Measurements from ENCODE around the gene DNAJB8.

Gene DNAJB8

DNA sequence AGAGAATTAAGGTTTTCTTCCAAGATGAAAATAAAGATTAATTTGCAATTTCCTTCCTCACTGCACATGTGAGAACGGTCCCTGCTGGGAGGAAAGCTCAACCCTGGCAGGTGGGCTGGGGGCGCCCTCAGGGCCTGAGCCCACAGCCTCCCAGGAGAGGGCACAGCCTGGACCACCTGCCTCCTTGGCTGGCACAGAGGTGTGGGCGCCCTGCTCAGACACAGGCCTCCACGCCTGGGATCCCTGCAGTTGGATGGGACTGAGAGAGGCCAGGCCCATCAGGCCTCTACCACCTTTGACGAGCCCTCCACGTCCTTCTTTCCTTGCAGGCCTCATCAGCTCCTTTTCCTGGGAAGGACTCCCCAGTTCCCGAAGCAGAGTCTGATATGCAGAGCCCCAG lies 46.4 kb downstream of the DNAJB8 start:
- no peak overlapping the region for H2BK15ac ChIP-seq (ENCODE audit: low read depth, poor library complexity, severe bottlenecking)
- no peak overlapping the region for H3K4ac ChIP-seq (ENCODE audit: low read depth in 1 of 2, low read length in 2 of 2)
- no peak overlapping the region for H2AK5ac ChIP-seq (ENCODE audit: low read length, severe bottlenecking)
- H4K8ac ChIP-seq (ENCODE audit: low read length), result no peak overlapping the region
- no peak overlapping the region for H2BK120ac ChIP-seq (ENCODE audit: low read depth, low read length)
- peak overlapping the region in 1 of 2 experiments; percentile 18 for H3K14ac ChIP-seq (ENCODE audit: low read length in 2 of 2)
- no peaks in the 10 kb centered on the region for H3K36me3 ChIP-seq (ENCODE audit: control insufficient read depth in 1 of 2, insufficient read depth in 2 of 2, low read depth in 1 of 2, low read length in 2 of 2)
- H2BK5ac ChIP-seq (ENCODE audit: low read depth, low read length, poor library complexity, severe bottlenecking), result no peak overlapping the region
- WGBS, result 95% methylated on average over 7 of the region's 7 CpGs
- no peak overlapping the region for H3K4me3 ChIP-seq (ENCODE audit: insufficient read depth in 1 of 2, low read depth in 1 of 2, low read length in 2 of 2)
- H3K27ac ChIP-seq (ENCODE audit: low read length, poor library complexity, severe bottlenecking), result no peak overlapping the region
- H4K91ac ChIP-seq (ENCODE audit: low read length), result no peak overlapping the region
- H2BK12ac ChIP-seq (ENCODE audit: low read length in 2 of 2), result no peak overlapping the region
- peaks cover 11 to 82% of the 10 kb centered on the region in 2 experiments for H3K27me3 ChIP-seq (ENCODE audit: control insufficient read depth in 1 of 2, insufficient read depth in 1 of 2, low read length in 2 of 2)
- no peak overlapping the region for H3K4me2 ChIP-seq (ENCODE audit: low read length, poor library complexity, severe bottlenecking)
- DNase-seq, result no peak
- no peak overlapping the region for H3K18ac ChIP-seq (ENCODE audit: low read depth in 1 of 2, low read length in 2 of 2)
- no peak overlapping the region for H2AFZ ChIP-seq (ENCODE audit: low read depth, low read length)
- H3K79me1 ChIP-seq (replicated peaks; ENCODE audit: low read length, poor library complexity, severe bottlenecking), result no peaks in the 10 kb centered on the region
- peaks cover 21% of the 10 kb centered on the region for H3K4me1 ChIP-seq (ENCODE audit: control insufficient read depth, insufficient read depth, low read depth, low read length)
- no peak overlapping the region for H3K9ac ChIP-seq (ENCODE audit: low read length)
- H3K9me3 ChIP-seq (ENCODE audit: control insufficient read depth, low read length), result no peaks in the 10 kb centered on the region
- no peak overlapping the region for H3K23ac ChIP-seq (ENCODE audit: low read length in 2 of 2)

DNA sequence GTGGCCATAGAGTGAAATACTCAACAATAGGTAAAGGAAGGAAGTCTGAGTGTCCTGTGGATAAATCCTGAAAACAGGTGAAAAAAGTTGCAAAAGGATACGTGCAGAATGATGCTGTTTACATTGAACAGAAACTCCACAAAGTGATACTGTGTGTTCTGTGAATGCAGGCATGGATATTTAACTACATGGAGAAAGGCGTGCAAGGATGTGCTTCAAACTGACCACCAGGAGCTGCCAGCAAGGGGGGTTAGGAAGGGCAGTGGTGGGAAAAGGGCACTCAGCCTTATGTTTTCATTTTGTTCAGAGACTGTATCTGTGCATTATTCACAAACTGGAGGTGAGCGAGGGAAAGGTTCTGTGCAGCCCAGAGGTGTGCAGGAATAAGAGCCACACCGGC lies 47.4 kb downstream of the DNAJB8 start:
- no peak for DNase-seq
- Histone ChIP-seq H4K91ac (ENCODE audit: low read length) (no peak overlapping the region), H3K9ac (ENCODE audit: low read length) (no peak overlapping the region), H2BK12ac (ENCODE audit: low read length in 2 of 2) (no peak overlapping the region), H2BK120ac (ENCODE audit: low read depth, low read length) (no peak overlapping the region), H3K4ac (ENCODE audit: low read depth in 1 of 2, low read length in 2 of 2) (no peak overlapping the region), H2BK15ac (ENCODE audit: low read depth, poor library complexity, severe bottlenecking) (no peak overlapping the region), H2BK5ac (ENCODE audit: low read depth, low read length, poor library complexity, severe bottlenecking) (no peak overlapping the region), H2AFZ (ENCODE audit: low read depth, low read length) (no peak overlapping the region), H3K4me1 (ENCODE audit: control insufficient read depth, insufficient read depth, low read depth, low read length) (peaks cover 21% of the 10 kb centered on the region), H3K18ac (ENCODE audit: low read depth in 1 of 2, low read length in 2 of 2) (no peak overlapping the region), H3K9me3 (ENCODE audit: control insufficient read depth, low read length) (no peaks in the 10 kb centered on the region), H3K27me3 (ENCODE audit: control insufficient read depth in 1 of 2, insufficient read depth in 1 of 2, low read length in 2 of 2) (peaks cover 7 to 82% of the 10 kb centered on the region in 2 experiments), H3K27ac (ENCODE audit: low read length, poor library complexity, severe bottlenecking) (no peak overlapping the region), H4K8ac (ENCODE audit: low read length) (no peak overlapping the region), H3K23ac (ENCODE audit: low read length in 2 of 2) (no peak overlapping the region), H3K14ac (ENCODE audit: low read length in 2 of 2) (no peak overlapping the region), H3K36me3 (ENCODE audit: control insufficient read depth in 1 of 2, insufficient read depth in 2 of 2, low read depth in 1 of 2, low read length in 2 of 2) (no peaks in the 10 kb centered on the region), H3K79me1 (replicated peaks; ENCODE audit: low read length, poor library complexity, severe bottlenecking) (no peaks in the 10 kb centered on the region), H3K4me2 (ENCODE audit: low read length, poor library complexity, severe bottlenecking) (no peak overlapping the region), H3K4me3 (ENCODE audit: insufficient read depth in 1 of 2, low read depth in 1 of 2, low read length in 2 of 2) (no peak overlapping the region), H2AK5ac (ENCODE audit: low read length, severe bottlenecking) (no peak overlapping the region)
- WGBS, result 94% methylated on average over 4 of the region's 4 CpGs

DNA sequence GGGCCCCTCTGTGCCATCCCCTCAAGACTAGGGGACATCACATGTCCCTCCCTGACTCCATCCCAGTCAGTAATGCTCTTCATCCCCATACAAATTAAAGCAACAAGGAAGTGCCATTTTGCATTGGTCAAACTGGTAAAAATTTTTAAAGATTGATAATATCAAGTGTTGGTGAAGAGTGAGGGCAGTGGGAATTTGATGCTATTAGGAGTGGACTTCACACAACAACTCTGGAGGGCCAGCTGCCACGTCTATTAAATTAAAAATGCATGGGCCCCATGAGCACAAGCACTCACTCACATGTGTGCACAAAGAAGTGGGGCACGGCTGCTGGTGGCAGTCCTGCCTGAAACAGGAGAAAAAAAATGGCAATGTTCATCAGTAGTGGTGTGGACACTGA lies 47.8 kb downstream of the DNAJB8 start:
- H3K9ac ChIP-seq (ENCODE audit: low read length), result no peak overlapping the region
- no peak overlapping the region for H2AFZ ChIP-seq (ENCODE audit: low read depth, low read length)
- H3K18ac ChIP-seq (ENCODE audit: low read depth in 1 of 2, low read length in 2 of 2), result no peak overlapping the region
- no peaks in the 10 kb centered on the region for H3K36me3 ChIP-seq (ENCODE audit: control insufficient read depth in 1 of 2, insufficient read depth in 2 of 2, low read depth in 1 of 2, low read length in 2 of 2)
- H2BK12ac ChIP-seq (ENCODE audit: low read length in 2 of 2), result no peak overlapping the region
- H2BK120ac ChIP-seq (ENCODE audit: low read depth, low read length), result no peak overlapping the region
- no peak overlapping the region for H2BK5ac ChIP-seq (ENCODE audit: low read depth, low read length, poor library complexity, severe bottlenecking)
- peaks cover 7 to 81% of the 10 kb centered on the region in 2 experiments for H3K27me3 ChIP-seq (ENCODE audit: control insufficient read depth in 1 of 2, insufficient read depth in 1 of 2, low read length in 2 of 2)
- H3K79me1 ChIP-seq (replicated peaks; ENCODE audit: low read length, poor library complexity, severe bottlenecking), result no peaks in the 10 kb centered on the region
- whole genome bisulfite sequencing, result 88% methylated on average over 2 of the region's 2 CpGs
- no peak overlapping the region for H3K4ac ChIP-seq (ENCODE audit: low read depth in 1 of 2, low read length in 2 of 2)
- no peak overlapping the region for H2AK5ac ChIP-seq (ENCODE audit: low read length, severe bottlenecking)
- DNase-seq, result no peak
- no peak overlapping the region for H4K8ac ChIP-seq (ENCODE audit: low read length)
- no peaks in the 10 kb centered on the region for H3K9me3 ChIP-seq (ENCODE audit: control insufficient read depth, low read length)
- no peak overlapping the region for H2BK15ac ChIP-seq (ENCODE audit: low read depth, poor library complexity, severe bottlenecking)
- H3K4me2 ChIP-seq (ENCODE audit: low read length, poor library complexity, severe bottlenecking), result no peak overlapping the region
- H3K27ac ChIP-seq (ENCODE audit: low read length, poor library complexity, severe bottlenecking), result no peak overlapping the region
- no peak overlapping the region for H3K23ac ChIP-seq (ENCODE audit: low read length in 2 of 2)
- H4K91ac ChIP-seq (ENCODE audit: low read length), result no peak overlapping the region
- H3K4me1 ChIP-seq (ENCODE audit: control insufficient read depth, insufficient read depth, low read depth, low read length), result peaks cover 20% of the 10 kb centered on the region
- no peak overlapping the region for H3K4me3 ChIP-seq (ENCODE audit: insufficient read depth in 1 of 2, low read depth in 1 of 2, low read length in 2 of 2)
- H3K14ac ChIP-seq (ENCODE audit: low read length in 2 of 2), result no peak overlapping the region

DNA sequence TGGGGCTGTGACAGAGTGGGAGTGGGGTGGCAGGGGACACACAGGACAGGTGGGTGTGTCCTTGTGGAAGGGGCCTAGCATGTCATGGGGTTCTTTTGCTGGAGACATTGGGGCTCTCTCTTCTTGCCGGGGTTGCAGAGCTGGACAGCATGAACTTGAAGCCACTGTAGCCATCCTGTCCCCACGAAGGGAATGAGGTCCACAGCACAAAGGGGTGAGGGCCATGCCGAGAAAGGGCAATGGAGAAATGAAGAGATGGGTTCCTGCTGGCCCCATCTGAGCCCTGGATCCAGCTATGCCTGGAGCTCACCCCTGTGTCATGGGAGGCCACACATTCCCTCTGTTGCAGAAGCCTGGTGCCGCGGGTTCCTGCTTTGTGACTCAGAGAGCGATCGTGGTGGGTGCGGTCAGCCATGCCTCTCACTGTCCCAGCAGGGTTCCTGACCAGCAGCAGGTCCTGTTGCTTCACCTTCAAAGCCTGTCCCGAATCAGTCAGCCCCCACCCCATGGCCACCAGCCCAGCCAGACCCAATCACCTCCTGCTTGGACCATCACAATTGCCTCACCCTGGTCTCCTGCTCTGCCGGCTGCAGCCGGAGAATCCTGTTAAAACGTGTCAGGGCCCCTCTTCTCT lies 50.0 kb downstream of the DNAJB8 start:
- H3K27me3 ChIP-seq (ENCODE audit: control insufficient read depth in 1 of 2, insufficient read depth in 1 of 2, low read length in 2 of 2), result peaks cover 3 to 81% of the 10 kb centered on the region in 2 experiments
- H3K23ac ChIP-seq (ENCODE audit: low read length in 2 of 2), result no peak overlapping the region
- no peak overlapping the region for H2AFZ ChIP-seq (ENCODE audit: low read depth, low read length)
- 35% methylated on average over 12 of the region's 12 CpGs for WGBS
- no peak overlapping the region for H3K4me2 ChIP-seq (ENCODE audit: low read length, poor library complexity, severe bottlenecking)
- no peak overlapping the region for H3K4me3 ChIP-seq (ENCODE audit: insufficient read depth in 1 of 2, low read depth in 1 of 2, low read length in 2 of 2)
- DNase-seq, result peak; percentile 85
- no peak overlapping the region for H3K4ac ChIP-seq (ENCODE audit: low read depth in 1 of 2, low read length in 2 of 2)
- peaks cover 16% of the 10 kb centered on the region for H3K4me1 ChIP-seq (ENCODE audit: control insufficient read depth, insufficient read depth, low read depth, low read length)
- H2BK5ac ChIP-seq (ENCODE audit: low read depth, low read length, poor library complexity, severe bottlenecking), result no peak overlapping the region
- no peak overlapping the region for H3K9ac ChIP-seq (ENCODE audit: low read length)
- no peak overlapping the region for H2AK5ac ChIP-seq (ENCODE audit: low read length, severe bottlenecking)
- no peak overlapping the region for H3K14ac ChIP-seq (ENCODE audit: low read length in 2 of 2)
- H2BK12ac ChIP-seq (ENCODE audit: low read length in 2 of 2), result peak overlapping the region in 1 of 2 experiments; percentile 7
- H3K27ac ChIP-seq (ENCODE audit: low read length, poor library complexity, severe bottlenecking), result no peak overlapping the region
- H2BK15ac ChIP-seq (ENCODE audit: low read depth, poor library complexity, severe bottlenecking), result no peak overlapping the region
- no peaks in the 10 kb centered on the region for H3K9me3 ChIP-seq (ENCODE audit: control insufficient read depth, low read length)
- peak overlapping the region; percentile 33 for H4K8ac ChIP-seq (ENCODE audit: low read length)
- no peaks in the 10 kb centered on the region for H3K79me1 ChIP-seq (replicated peaks; ENCODE audit: low read length, poor library complexity, severe bottlenecking)
- no peaks in the 10 kb centered on the region for H3K36me3 ChIP-seq (ENCODE audit: control insufficient read depth in 1 of 2, insufficient read depth in 2 of 2, low read depth in 1 of 2, low read length in 2 of 2)
- H3K18ac ChIP-seq (ENCODE audit: low read depth in 1 of 2, low read length in 2 of 2), result peak overlapping the region in 1 of 2 experiments; percentile 53
- peak overlapping the region; percentile 1 for H4K91ac ChIP-seq (ENCODE audit: low read length)
- no peak overlapping the region for H2BK120ac ChIP-seq (ENCODE audit: low read depth, low read length)
